GDM1 (cell line): ENCODE data around the gene SBF2.

Source experiments
- DNase-seq: peaks from one replicate; lab custom pipeline; 2025; lab: John Stamatoyannopoulos, UW

SBF2 gene

GRCh38 chr11:9896902-9897301 is 397.1 kb downstream of the SBF2 start:
- no peak for DNase-seq

- no peak for DNase-seq
These were observed 399.0 kb downstream of the SBF2 start for GRCh38 chr11:9895006-9895405.

- no peak for DNase-seq
These were observed 400.5 kb downstream of the SBF2 start for GRCh38 chr11:9893474-9893873.

- DNase-seq: no peak
These were observed 405.1 kb downstream of the SBF2 start for GRCh38 chr11:9888938-9889337.

- no peak for DNase-seq
These were observed 406.5 kb downstream of the SBF2 start for GRCh38 chr11:9887472-9887871.

DNA sequence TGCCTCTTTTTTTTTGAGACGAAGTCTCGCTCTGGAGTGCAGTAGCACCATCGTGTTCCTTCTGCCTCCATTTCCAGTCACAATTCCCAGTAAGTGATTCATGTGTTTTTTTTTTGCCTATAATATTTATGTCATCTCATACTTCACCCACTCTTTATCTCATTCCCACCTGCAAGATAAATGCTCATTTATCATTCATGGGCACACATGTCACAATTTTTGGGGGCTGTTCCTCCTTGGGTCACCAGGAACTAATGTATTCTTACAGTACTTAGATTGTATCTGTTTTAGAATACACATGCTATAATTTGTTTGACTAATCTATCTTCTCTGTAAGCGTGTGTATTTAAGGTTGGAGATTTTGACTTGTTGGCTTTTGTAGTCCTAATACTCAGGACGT is 407.4 kb downstream of the SBF2 start:
- no peak for DNase-seq

GRCh38 chr11:9884601-9885000 is 409.4 kb downstream of the SBF2 start:
- DNase-seq: no peak

GRCh38 chr11:9880657-9881056 is 413.4 kb downstream of the SBF2 start:
- DNase-seq: no peak

- DNase-seq: no peak
These were observed 415.1 kb downstream of the SBF2 start for GRCh38 chr11:9878936-9879335.

GRCh38 chr11:9876331-9876730 is 417.7 kb downstream of the SBF2 start:
- DNase-seq: no peak

DNA sequence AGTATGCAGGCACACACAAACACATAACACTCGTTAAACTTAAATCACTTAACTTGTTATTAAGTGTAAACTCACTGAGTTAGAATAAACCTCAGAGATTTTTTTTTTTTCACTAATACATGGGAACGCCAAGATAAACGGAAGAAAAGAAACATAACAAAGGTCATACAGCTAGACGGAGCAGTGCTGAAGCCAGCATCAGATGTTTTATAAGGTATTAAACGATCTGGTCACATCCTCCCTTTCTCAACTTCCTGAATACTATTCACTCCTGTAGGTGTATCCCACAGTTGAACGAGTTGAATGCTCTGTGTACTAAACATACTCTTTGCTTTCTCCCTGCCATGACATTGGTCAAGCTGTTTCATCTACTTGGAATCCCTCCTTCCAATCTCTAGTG is 418.2 kb downstream of the SBF2 start:
- DNase-seq: no peak

- DNase-seq: no peak
These were observed 418.6 kb downstream of the SBF2 start for GRCh38 chr11:9875399-9875798.

DNA sequence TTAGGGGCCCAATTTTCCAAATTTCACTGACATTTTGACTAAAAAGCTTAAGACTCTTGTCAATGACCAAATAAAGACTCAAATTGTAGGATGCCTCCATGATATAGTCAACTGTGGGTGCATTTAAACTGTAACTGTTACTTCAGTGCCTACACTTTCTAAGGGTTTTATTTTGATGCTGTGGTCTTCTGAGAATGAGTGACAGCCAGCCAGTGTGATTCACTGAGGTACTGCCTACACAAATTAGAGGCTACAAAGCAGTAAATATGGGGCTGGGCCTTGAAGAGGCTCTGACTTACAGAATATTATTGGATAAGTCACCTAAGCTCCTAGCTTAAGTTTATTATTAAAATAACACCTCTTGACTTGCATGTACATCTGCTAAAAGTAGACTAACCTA is 419.6 kb downstream of the SBF2 start:
- DNase-seq: no peak

- DNase-seq: no peak
These were observed 425.4 kb downstream of the SBF2 start for GRCh38 chr11:9868641-9869040.

DNA sequence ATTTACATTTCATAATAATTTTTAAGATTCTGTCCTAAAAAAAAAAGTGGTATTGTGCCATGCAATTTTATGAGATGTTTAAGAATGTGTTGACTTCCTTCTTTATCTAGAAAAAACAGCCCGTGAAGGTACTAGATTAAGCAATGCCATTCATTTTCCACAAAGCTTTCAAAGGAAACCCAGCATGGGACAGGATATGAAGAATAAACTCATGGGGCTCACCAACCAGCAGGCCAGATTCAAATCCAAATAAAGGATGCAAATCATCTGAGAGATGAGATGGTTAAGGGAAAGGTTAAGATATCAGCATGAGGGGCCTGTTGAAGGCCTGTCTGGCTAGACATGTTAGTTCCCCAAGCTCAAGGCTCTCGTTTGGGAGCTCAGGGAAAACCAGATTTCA is 431.0 kb downstream of the SBF2 start:
- no peak for DNase-seq

- peak; percentile 28 for DNase-seq
These were observed 431.9 kb downstream of the SBF2 start for GRCh38 chr11:9861860-9862725.

- peak; percentile 8 for DNase-seq
These were observed 434.3 kb downstream of the SBF2 start for GRCh38 chr11:9859554-9860305.

DNA sequence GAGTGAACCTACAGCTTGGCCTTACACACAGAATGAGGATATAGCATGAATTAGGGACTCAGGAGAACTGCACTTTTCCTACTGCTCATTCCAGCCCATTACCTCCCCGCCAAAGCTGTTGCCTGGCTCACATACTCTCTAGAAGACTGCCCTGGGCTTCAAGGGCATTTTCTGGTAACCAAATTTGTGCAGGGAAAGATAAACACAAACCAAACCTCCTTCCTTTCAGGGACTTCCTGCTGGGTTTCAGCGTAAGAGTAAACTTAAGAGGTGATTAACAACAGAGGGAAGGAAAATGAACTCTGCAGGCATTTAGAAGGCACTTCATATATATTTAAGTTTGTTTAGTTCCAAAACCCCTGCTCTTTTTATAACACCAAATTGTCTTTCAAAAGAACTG is 435.2 kb downstream of the SBF2 start:
- peak; percentile 26 for DNase-seq

- no peak for DNase-seq
These were observed 435.8 kb downstream of the SBF2 start for GRCh38 chr11:9858218-9858617.

- DNase-seq: no peak
These were observed 438.3 kb downstream of the SBF2 start for GRCh38 chr11:9855579-9856287.

DNA sequence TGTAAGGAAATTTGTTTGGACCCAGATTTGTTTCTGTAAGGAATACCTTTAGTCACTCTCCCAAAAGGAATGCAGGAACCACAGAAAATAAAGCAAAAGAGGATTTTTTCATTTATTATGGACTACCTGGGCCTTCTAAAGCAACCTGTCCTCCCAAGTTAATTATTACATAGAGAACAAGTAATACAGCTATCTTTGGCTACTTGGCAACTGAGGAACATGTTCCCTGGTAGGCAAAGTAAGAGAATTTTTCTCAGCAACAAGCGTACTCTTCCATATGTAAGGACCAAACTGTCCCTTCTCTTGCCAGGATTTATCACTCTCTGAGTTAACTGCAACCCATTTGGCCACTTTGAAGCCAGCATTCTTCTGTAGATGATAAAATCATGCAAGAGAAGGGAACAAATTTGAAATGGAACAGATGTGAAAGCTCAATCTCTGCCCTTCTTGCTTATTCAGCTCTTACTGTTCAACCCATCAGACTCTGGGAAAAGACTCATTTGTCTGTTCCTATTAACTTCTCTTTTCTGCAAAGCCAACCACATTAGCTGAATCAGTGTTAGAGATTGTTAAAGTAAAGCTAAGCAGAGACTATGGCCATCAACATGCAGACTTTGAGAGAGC is 440.0 kb downstream of the SBF2 start:
- DNase-seq: no peak

- no peak for DNase-seq
These were observed 441.6 kb downstream of the SBF2 start for GRCh38 chr11:9852465-9852864.
